Measurements from ENCODE around the gene RDH13.

- TF ChIP-seq, protein P1, sequence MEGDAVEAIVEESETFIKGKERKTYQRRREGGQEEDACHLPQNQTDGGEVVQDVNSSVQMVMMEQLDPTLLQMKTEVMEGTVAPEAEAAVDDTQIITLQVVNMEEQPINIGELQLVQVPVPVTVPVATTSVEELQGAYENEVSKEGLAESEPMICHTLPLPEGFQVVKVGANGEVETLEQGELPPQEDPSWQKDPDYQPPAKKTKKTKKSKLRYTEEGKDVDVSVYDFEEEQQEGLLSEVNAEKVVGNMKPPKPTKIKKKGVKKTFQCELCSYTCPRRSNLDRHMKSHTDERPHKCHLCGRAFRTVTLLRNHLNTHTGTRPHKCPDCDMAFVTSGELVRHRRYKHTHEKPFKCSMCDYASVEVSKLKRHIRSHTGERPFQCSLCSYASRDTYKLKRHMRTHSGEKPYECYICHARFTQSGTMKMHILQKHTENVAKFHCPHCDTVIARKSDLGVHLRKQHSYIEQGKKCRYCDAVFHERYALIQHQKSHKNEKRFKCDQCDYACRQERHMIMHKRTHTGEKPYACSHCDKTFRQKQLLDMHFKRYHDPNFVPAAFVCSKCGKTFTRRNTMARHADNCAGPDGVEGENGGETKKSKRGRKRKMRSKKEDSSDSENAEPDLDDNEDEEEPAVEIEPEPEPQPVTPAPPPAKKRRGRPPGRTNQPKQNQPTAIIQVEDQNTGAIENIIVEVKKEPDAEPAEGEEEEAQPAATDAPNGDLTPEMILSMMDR (IDR thresholded peaks at IDR 0.05 in 8 of 11, conservative IDR thresholded peaks at IDR 0.05 in 3 of 11), result no peak
- no peak for TF ChIP-seq POLR2A (IDR thresholded peaks at IDR 0.05)
- TF ChIP-seq POLR2AphosphoS5 (IDR thresholded peaks at IDR 0.05), result no peak
Observed at GRCh38 chr19:55013596-55013995, 49.4 kb downstream of the RDH13 start.
